ENCODE measurements around the gene FILIP1. TPM values are rescaled to one million over a fixed set of nuclear protein-coding genes. Genes with fewer than 3 reads are reported as not detected.

FILIP1 gene
- total and polyA plus RNA-seq, 2 of the 8 experiments (the other 6 are each of a cell fraction or from before 2014, with no cell fraction given) = 2.4 to 5.7 TPM

- ChIA-PET POLR2A (ENCODE audit: partially characterized antibody) (no interaction called here), CTCF (ENCODE audit: partially characterized antibody) (interaction anchor here (0.8 to 1.0 kb wide), 2 partner anchors 10 to 13 kb away, joined by 3 read pairs; no protein-coding TSS in a partner anchor)
- H3K23ac ChIP-seq (ENCODE audit: insufficient read length) = no peak overlapping the region
- H2BK15ac ChIP-seq (ENCODE audit: low read length) = no peak overlapping the region
- no peak overlapping the region for H2BK20ac ChIP-seq (ENCODE audit: low read length)
- H3K36me3 ChIP-seq (ENCODE audit: control insufficient read depth in 2 of 4, insufficient read depth in 4 of 4, low read length in 3 of 4) = no peaks in the 10 kb centered on the region
- no peaks in the 10 kb centered on the region for H3K23me2 ChIP-seq (ENCODE audit: low read depth, low read length)
- H2BK12ac ChIP-seq (ENCODE audit: low read depth, low read length) = no peak overlapping the region
- H3K4ac ChIP-seq (replicated peaks; ENCODE audit: insufficient read length, low read depth, low read length) = no peak overlapping the region
- H3K9ac ChIP-seq (replicated peaks in 1 of 4; ENCODE audit: extremely low read depth in 1 of 4, low read depth in 3 of 4, low read length in 3 of 4) = no peak overlapping the region
- no peak overlapping the region for H2BK5ac ChIP-seq (ENCODE audit: low read depth, low read length)
- no peak overlapping the region for H4K8ac ChIP-seq (ENCODE audit: extremely low read depth, insufficient read depth, low read length)
- peak overlapping the region; percentile 82; the same call in 1 of the 2 replicates for H2AFZ ChIP-seq (ENCODE audit: low read length)
- no peaks in the 10 kb centered on the region for H4K20me1 ChIP-seq (replicated peaks in 1 of 2; ENCODE audit: control insufficient read depth in 1 of 2, insufficient read depth in 2 of 2, low read length in 2 of 2)
- H2BK120ac ChIP-seq (replicated peaks; ENCODE audit: low read depth, low read length) = no peak overlapping the region
- H3K18ac ChIP-seq (ENCODE audit: extremely low read depth, low read length) = no peak overlapping the region
- no peaks in the 10 kb centered on the region for H3K9me3 ChIP-seq (ENCODE audit: insufficient read depth in 2 of 2, low read depth in 1 of 2, low read length in 1 of 2)
- no peaks in the 10 kb centered on the region for H3K27me3 ChIP-seq (replicated peaks in 1 of 4; ENCODE audit: control insufficient read depth in 3 of 4, extremely low read depth in 1 of 4, insufficient read depth in 3 of 4, low read length in 3 of 4)
- no peak overlapping the region for H3K4me3 ChIP-seq (ENCODE audit: extremely low read depth in 1 of 4, insufficient read depth in 2 of 4, low read depth in 3 of 4, low read length in 4 of 4)
- DNase-seq (ENCODE audit: low read depth in 1 of 2, low spot score in 2 of 2) (no peak), FAIRE-seq (no peak)
- no peaks in the 10 kb centered on the region for H3K79me2 ChIP-seq (ENCODE audit: control insufficient read depth in 1 of 2, insufficient read depth in 2 of 2, low read length in 2 of 2)
- no peak overlapping the region for H4K5ac ChIP-seq (ENCODE audit: insufficient read length, low read depth, low read length)
- H3K4me2 ChIP-seq (ENCODE audit: insufficient read depth in 1 of 2, low read depth in 2 of 2, low read length in 2 of 2) = no peak overlapping the region
- peaks cover 0 to 3% (median 0%) of the 10 kb centered on the region in 4 experiments; a peak in 1 of 7 replicates for H3K4me1 ChIP-seq (replicated peaks in 1 of 4; ENCODE audit: control insufficient read depth in 3 of 4, insufficient read depth in 4 of 4, low read length in 3 of 4)
- H3K27ac ChIP-seq (ENCODE audit: low read depth, low read length) = no peak overlapping the region
- WGBS, 2 experiments (ENCODE audit: extremely low coverage in 1 of 2, insufficient coverage in 1 of 2, insufficient read length in 1 of 2, insufficient replicate concordance in 2 of 2, low coverage in 1 of 2, low lambda C conversion rate in 2 of 2, missing lambda C conversion rate in 1 of 2) = 80% methylated on average over 2 of the region's 2 CpGs; no CpG with 5 or more reads in 1 of the 2 experiments
- no peak overlapping the region for H2AK5ac ChIP-seq (ENCODE audit: low read depth, low read length)
- H3K14ac ChIP-seq (ENCODE audit: insufficient read length) = no peak overlapping the region
- H4K91ac ChIP-seq (replicated peaks; ENCODE audit: insufficient read length, low read length) = no peak overlapping the region
- no peaks in the 10 kb centered on the region for H3K79me1 ChIP-seq (ENCODE audit: low read depth, low read length)
- no peak overlapping the region for H3K56ac ChIP-seq (replicated peaks; ENCODE audit: insufficient read length, low read depth, low read length)
- TF ChIP-seq BCL11A (IDR thresholded peaks at IDR 0.05; ENCODE audit: low read depth in 2 of 2, low read length in 2 of 2) (no peak), RXRA (IDR thresholded peaks at IDR 0.05; ENCODE audit: insufficient read depth, low read depth, low read length) (no peak), TAF7 (optimal IDR thresholded peaks at IDR 0.05; ENCODE audit: borderline replicate concordance, low read depth, low read length) (no peak), JUND (IDR thresholded peaks at IDR 0.05; ENCODE audit: low read length) (no peak), RFX5 (IDR thresholded peaks at IDR 0.05; ENCODE audit: borderline replicate concordance, low read depth, low read length) (no peak), BRCA1 (IDR thresholded peaks at IDR 0.05; ENCODE audit: low read depth, low read length) (no peak), CHD2 (IDR thresholded peaks at IDR 0.05; ENCODE audit: low read length) (no peak), CREB1 (IDR thresholded peaks at IDR 0.05) (no peak)
These were observed 64.4 kb downstream of the FILIP1 start for GRCh38 chr6:75429061-75429703.

Measured in H1 (cell line).